Lung microvascular endothelial cell (primary cell): ENCODE data around the gene BAHCC1. TPM values are rescaled to one million over a fixed set of nuclear protein-coding genes. Genes with fewer than 3 reads are reported as not detected.
A peak's percentile ranks its signal among the peaks of the same experiment; 100 is the strongest.

Experiments
- DNase-seq, 2 donors: peaks; one replicate each; pipeline versions ENCODE4 v3.0.0 to v3.0.0-alpha.2; 2010; ENCODE audit warnings: low read depth in 2 of 2
- total RNA-seq: library from RNA; depleted of rRNA; stranded (reverse); fragments of >200 nt; gene quantifications from 2 replicates; pipeline ENCODE4 v1.2.1, GENCODE V29; 2014

Gene BAHCC1
- total RNA-seq, 1 donor from 2014 or later, result 2.6 TPM

- peak; percentile 36 to 62 for DNase-seq
Measured at GRCh38 chr17:81398176-81398831, 3.0 kb downstream of the BAHCC1 start.

GRCh38 chr17:81398832-81399411, 3.7 kb downstream of the BAHCC1 start:
- peak in 1 of 2 donors; percentile 43 for DNase-seq

DNA sequence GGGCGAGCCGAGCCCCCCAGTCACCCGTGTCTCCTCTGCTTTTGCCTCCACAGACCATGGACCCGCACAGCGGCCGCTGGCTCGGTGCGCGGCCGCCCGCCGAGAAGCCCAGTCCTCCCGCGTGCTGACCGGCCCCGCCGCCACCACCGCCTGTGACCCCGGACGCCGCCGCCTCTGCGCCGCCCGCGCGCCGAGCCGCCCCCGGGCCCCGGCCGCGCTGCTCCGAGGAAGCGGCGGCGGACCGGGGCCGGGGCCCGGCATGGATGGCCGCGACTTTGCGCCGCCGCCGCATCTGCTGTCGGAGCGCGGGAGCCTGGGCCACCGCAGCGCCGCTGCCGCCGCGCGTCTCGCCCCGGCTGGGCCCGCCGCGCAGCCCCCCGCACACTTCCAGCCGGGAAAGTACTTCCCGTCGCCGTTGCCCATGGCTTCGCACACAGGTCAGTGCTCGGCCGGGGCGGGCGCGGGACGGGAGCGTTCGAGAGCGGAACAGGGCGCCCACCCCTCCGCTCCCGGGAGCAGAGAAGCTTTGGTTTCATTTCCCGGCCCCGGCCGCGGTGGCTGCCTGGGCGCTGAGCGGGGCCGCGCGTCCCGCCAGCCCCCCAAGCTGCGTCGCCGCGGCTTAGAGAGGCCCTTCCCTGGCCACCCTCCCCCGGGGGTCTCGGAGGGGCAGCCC, 4.4 kb downstream of the BAHCC1 start:
- DNase-seq, result peak; percentile 50 to 59

DNA sequence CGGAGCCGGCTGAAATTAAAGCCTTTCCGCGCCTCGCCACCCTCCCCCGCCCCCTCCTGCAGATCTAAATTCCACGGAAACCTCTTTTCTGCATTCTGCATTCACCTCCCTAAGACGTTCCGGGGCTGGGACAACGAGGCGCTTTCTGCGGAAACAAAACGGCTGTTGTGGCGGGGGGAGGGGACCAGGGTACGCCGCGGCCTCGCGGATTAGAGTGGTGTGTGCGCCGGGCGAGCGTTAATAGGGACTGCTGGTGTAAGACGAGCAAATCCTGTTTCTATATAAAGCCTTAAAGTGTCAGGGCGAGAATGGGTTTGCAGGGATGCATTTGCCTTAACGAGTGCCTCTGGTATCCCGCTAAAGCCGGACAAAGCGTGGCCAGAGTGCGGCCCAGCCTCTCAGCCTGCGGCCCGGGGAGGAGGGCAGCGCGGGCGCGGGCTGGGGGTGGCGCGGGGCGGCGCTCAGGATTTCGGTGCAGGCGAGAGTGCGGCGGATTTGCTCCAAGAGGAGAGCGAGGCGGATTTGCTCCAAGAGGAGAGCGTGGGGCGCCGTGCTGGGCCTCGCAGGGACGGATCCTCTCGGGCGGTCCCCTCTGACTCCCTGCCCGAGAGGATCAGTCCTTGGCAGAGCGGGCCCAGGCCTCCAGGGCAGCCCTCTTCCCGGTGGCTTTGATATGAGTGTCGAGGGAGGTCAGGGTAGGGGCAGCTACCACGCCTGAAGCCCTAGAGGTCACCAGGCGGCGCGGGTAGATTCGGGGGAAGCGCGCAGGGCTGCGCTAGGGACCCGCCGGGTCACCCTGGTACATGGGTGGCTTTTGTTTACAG, 5.1 kb downstream of the BAHCC1 start:
- DNase-seq, result peak; percentile 63 to 66

GRCh38 chr17:81400996-81401722, 5.9 kb downstream of the BAHCC1 start:
- DNase-seq, result peak in 1 of 2 donors; percentile 17

- peak; percentile 44 to 53 for DNase-seq
Measured at GRCh38 chr17:81401723-81402529, 6.7 kb downstream of the BAHCC1 start.

- peak in 1 of 2 donors; percentile 28 for DNase-seq
Measured at GRCh38 chr17:81402530-81402941, 7.3 kb downstream of the BAHCC1 start.

DNA sequence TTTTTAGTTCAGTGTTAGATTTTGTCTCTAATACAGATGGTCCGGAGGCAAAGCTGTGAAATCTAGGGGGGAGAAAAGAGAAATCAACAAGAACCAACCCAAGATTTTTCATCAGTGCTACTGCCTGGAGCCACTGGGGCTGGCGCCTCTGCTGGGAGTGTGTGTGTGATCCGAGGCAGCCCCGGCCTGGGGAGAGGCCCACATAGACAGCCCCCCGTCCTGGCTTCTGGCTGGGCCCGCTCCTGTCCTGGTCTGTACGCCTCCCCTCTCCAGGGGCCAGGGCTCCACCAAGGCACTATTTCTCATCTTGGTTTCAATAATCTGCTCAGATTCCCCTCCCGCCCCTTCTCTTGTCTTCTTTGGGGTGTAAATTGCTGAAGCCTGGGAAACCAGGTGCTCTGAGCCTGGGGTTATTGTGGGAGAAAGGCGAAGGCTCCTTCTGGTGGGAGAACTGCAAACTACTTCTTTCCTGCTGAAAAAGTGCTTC, 7.8 kb downstream of the BAHCC1 start:
- DNase-seq, result peak; percentile 31 to 37

- DNase-seq, result no peak
Measured at GRCh38 chr17:81403671-81404534, 8.6 kb downstream of the BAHCC1 start.

- no peak for DNase-seq
Measured at GRCh38 chr17:81404558-81405165, 9.4 kb downstream of the BAHCC1 start.

- DNase-seq, result no peak
Measured at GRCh38 chr17:81405411-81405872, 10.2 kb downstream of the BAHCC1 start.

GRCh38 chr17:81406117-81406953, 11.1 kb downstream of the BAHCC1 start:
- no peak for DNase-seq

GRCh38 chr17:81408049-81408448, 12.8 kb downstream of the BAHCC1 start:
- DNase-seq, result no peak

DNA sequence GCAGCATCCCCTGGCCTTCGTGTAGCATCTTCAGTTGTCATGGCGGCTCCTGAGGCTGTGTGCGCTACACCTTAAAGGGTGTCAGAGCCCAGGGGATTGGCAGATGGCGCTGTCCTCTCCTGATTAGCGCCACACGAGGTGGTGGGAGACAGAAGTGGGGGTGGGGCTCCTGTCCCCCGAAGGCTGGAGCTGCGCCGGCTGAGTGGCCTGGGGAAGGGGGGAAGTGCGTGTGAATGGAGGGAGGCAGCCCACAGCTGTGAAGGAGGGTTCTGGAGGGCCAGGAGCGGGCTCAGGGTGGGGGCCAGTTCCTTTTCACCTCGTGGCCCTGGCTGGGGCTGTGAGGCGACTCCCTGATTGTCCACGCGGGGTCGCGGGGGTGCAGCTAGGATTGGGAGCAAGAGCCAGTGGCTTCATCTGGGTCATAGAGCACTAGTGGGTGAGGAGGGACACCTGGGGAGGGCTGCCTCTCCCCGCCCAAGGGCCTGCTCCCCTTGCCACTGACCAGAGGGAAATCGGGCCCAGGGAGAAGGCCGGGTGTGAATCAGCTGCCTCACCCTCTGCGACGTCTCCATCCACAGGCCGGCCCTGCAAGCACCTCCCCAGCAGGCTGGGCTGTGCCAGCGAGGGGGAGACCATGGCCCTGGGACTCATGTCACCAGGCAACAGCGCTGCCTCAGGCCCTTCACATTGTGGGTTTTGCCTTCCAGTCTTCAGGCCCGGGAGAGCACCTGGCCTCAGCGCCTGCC, 14.1 kb downstream of the BAHCC1 start:
- no peak for DNase-seq

GRCh38 chr17:81410852-81411251, 15.6 kb downstream of the BAHCC1 start:
- DNase-seq, result no peak

- DNase-seq, result no peak
Measured at GRCh38 chr17:81411305-81411704, 16.0 kb downstream of the BAHCC1 start.

DNA sequence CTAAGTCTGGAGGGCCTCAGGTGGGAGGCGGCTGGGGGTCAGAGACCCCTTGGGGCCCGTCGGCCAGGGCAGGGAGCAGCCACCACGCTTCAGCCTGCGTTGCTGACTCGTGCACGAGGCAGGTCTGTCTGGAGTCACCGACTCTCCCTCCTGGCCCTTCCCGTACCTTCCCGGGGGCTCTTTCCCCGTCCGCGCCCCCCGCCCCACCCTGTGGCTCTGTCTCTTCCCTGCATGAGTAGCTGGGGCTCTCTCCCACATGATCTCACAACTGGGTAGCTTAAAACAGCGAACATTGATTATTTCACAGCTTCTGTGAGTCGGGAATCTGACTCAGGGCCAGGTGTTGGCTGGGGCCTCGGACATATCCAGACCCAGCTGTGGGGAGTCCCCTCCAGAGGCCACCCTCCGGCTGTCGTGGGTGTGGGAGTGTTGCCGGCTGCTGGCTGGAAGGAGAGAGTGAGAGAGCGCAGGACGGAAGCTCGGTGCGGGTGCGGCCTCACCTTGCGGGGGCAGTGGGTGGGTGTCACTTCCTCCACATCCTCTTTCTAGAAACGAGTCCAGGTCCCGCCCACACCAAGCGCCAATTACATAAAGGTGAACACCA, 17.3 kb downstream of the BAHCC1 start:
- DNase-seq, result peak; percentile 48 to 86
